ENCODE data around the gene AAK1. TPM values are rescaled to one million over a fixed set of nuclear protein-coding genes. Genes with fewer than 3 reads are reported as not detected.

The AAK1 gene
- total RNA-seq, 2 experiments from 2014 or later = 77.4 to 79.5 TPM

- no peaks in the 10 kb centered on the region for H3K27me3 Mint-ChIP-seq (ENCODE audit: low read depth)
- H3K27ac Mint-ChIP-seq = no peak overlapping the region
- peaks cover 11% of the 10 kb centered on the region for H3K36me3 Mint-ChIP-seq (ENCODE audit: low read depth)
- peaks cover 17% of the 10 kb centered on the region for H3K4me1 Mint-ChIP-seq (ENCODE audit: low read depth)
- no peaks in the 10 kb centered on the region for H3K9me3 Mint-ChIP-seq
- CTCF ChIA-PET = no interaction called here
- DNase-seq = no peak
- intact Hi-C loops (cut with micrococcal nuclease) = no loop called here
- H3K4me3 Mint-ChIP-seq = no peak overlapping the region
These were observed 171.7 kb downstream of the AAK1 start for GRCh38 chr2:69471793-69472192.

- Mint-ChIP-seq H3K4me1 (ENCODE audit: low read depth) (peaks cover 10% of the 10 kb centered on the region), H3K9me3 (no peaks in the 10 kb centered on the region), H3K36me3 (ENCODE audit: low read depth) (peaks cover 18% of the 10 kb centered on the region), H3K27me3 (ENCODE audit: low read depth) (no peaks in the 10 kb centered on the region), H3K4me3 (no peak overlapping the region), H3K27ac (no peak overlapping the region)
- intact Hi-C loops (cut with micrococcal nuclease) = no loop called here
- no peak for DNase-seq
- CTCF ChIA-PET = interaction anchor here (0.5 kb wide), 1 partner anchor 263 kb away, joined by 3 read pairs; no protein-coding TSS in a partner anchor
These were observed 172.6 kb downstream of the AAK1 start for GRCh38 chr2:69470911-69471310.

DNA sequence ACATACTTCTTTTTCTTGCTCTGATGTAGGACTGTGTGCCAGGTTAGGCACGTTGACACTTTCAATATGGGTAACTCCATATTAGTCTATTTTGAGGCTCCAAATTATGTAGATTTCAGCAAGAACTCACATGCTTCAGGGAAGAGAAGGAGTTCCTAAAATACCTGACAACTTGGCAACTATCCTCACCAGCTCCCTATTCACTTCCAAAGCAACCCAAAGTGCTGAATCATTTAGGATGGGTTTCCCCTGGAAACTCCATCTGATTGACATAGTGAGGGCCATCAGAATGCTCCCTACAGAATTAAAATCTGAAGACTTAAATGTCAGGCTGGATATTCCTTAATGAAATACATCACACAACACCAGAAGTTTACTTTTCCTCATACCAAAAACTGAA, 173.8 kb downstream of the AAK1 start:
- Mint-ChIP-seq H3K4me1 (ENCODE audit: low read depth) (no peaks in the 10 kb centered on the region), H3K36me3 (ENCODE audit: low read depth) (peaks cover 19% of the 10 kb centered on the region), H3K27me3 (ENCODE audit: low read depth) (no peaks in the 10 kb centered on the region), H3K4me3 (no peak overlapping the region), H3K27ac (no peak overlapping the region), H3K9me3 (no peaks in the 10 kb centered on the region)
- DNase-seq = no peak
- CTCF ChIA-PET = no interaction called here
- intact Hi-C loops (cut with micrococcal nuclease) = no loop called here

DNA sequence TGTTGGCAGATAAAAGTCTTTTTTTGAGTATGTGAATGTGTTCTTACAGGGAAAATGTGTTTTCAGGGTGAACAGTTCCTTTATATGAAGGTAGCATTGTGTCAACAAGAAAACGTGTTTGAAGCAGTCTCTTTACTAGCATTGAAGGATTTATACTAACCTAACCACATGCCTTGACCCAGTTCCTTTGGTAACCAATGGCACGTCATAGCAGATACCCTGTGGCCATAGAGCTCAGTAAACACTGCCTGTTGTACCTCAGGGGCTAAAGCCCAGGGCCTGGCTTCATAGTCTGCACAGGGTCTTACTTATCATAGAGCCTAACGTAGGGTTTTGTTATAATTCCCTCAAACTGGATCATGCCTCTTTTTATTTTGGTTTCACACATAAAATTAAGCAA, 174.2 kb downstream of the AAK1 start:
- peaks cover 19% of the 10 kb centered on the region for H3K36me3 Mint-ChIP-seq (ENCODE audit: low read depth)
- H3K4me1 Mint-ChIP-seq (ENCODE audit: low read depth) = no peaks in the 10 kb centered on the region
- H3K9me3 Mint-ChIP-seq = no peaks in the 10 kb centered on the region
- CTCF ChIA-PET = no interaction called here
- intact Hi-C loops (cut with micrococcal nuclease) = no loop called here
- no peaks in the 10 kb centered on the region for H3K27me3 Mint-ChIP-seq (ENCODE audit: low read depth)
- DNase-seq = no peak
- H3K27ac Mint-ChIP-seq = no peak overlapping the region
- no peak overlapping the region for H3K4me3 Mint-ChIP-seq

DNA sequence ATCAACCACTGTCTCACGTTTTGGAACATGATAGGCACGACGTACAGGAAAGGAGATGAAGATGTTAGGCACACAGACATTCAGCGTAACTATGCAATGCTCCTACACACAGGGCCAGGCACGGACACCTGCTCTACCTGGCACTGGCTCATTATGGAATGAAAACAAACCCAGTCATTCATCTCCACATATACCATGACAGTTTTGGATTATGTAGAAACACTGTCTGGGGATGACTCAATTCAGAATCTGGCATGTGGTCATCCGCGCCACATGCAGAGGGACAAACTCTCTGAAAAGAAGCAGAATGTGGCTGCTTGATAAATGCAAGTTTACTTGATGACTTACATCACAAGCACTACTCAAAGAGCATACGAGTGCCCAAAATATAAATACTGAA, 176.8 kb downstream of the AAK1 start:
- no peaks in the 10 kb centered on the region for H3K4me1 Mint-ChIP-seq (ENCODE audit: low read depth)
- intact Hi-C loops (cut with micrococcal nuclease) = no loop called here
- H3K36me3 Mint-ChIP-seq (ENCODE audit: low read depth) = peaks cover 24% of the 10 kb centered on the region
- no peaks in the 10 kb centered on the region for H3K9me3 Mint-ChIP-seq
- H3K27me3 Mint-ChIP-seq (ENCODE audit: low read depth) = no peaks in the 10 kb centered on the region
- CTCF ChIA-PET = interaction anchor here (0.6 kb wide), 1 partner anchor 855 kb away, joined by 4 read pairs; no protein-coding TSS in a partner anchor
- H3K4me3 Mint-ChIP-seq = no peak overlapping the region
- no peak overlapping the region for H3K27ac Mint-ChIP-seq
- DNase-seq = no peak

DNA sequence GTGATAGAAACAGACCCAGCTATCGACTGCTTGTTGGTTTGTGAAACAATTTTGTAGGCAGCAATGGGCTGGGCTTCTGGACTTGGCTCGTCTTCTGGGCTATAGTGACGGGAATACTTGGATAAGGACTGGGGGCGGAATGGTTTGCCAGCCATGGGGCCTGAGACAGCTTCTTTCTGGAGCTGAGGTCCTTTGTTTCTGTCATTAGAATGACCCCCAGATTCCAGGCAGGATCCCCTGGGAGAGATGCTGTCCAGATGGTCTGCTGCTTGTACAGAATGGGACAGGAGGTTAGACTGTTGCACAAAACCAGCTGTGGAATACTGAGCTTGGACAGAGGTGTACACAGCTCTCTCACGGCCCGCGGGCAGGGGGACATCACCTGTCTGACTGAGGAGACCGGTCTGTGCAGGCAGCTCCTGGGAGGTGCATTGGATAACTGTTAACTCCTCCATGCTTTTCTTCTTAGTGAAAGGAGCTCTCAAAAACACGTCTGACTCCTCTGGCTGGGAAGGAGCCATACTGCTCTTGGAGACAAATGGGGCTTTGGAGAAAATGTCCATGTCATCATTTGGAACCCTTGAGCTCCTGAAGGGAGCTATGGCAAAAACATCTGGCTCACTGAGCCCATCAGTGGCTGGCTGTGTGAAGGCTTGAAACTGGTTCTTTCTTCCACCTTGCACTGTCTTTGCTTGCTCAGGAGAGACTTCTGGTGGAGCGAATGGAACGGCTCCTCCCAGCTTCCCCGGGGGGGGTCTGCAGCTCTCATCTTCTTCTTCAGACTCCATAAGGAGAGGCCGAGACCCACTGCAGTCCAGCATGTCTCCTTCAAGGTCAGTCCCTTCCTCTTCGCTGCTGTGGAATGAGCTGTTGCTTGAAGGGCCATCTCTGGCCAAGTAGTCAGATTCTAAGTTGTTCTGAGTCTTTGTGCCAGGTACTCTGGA, 177.8 kb downstream of the AAK1 start:
- Mint-ChIP-seq H3K36me3 (ENCODE audit: low read depth) (peaks cover 27% of the 10 kb centered on the region), H3K27me3 (ENCODE audit: low read depth) (no peaks in the 10 kb centered on the region), H3K9me3 (no peaks in the 10 kb centered on the region), H3K4me1 (ENCODE audit: low read depth) (no peaks in the 10 kb centered on the region), H3K27ac (no peak overlapping the region), H3K4me3 (no peak overlapping the region)
- no peak for DNase-seq
- intact Hi-C loops (cut with micrococcal nuclease) = no loop called here
- CTCF ChIA-PET = interaction anchor here (0.5 to 1.2 kb wide), 3 partner anchors 29 to 253 kb away, joined by 3 to 4 read pairs (median 3); partner anchors contain the start of gene NFU1

DNA sequence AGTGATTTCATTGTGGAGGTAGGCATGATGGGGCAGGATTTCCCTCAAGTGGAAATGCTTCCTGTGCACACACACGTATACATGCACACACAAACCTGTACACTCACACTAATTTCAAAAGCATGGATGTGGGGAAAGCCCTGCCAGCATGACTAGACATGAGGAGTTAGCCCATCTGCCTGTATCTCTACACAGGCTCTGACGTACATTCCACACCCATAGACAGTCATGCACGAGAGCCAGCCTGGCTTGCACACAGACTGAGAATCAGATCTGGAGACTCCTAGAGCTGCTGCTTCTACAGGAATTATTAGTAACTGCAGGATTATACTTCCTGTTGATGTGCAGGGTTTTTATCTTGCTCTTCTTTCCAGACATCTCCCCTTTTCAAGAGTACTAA, 179.0 kb downstream of the AAK1 start:
- intact Hi-C loops (cut with micrococcal nuclease) = no loop called here
- Mint-ChIP-seq H3K27ac (no peak overlapping the region), H3K36me3 (ENCODE audit: low read depth) (peaks cover 28% of the 10 kb centered on the region), H3K4me3 (no peak overlapping the region), H3K9me3 (no peaks in the 10 kb centered on the region), H3K4me1 (ENCODE audit: low read depth) (peaks cover 2% of the 10 kb centered on the region), H3K27me3 (ENCODE audit: low read depth) (no peaks in the 10 kb centered on the region)
- peak; percentile 20 for DNase-seq
- CTCF ChIA-PET = no interaction called here

DNA sequence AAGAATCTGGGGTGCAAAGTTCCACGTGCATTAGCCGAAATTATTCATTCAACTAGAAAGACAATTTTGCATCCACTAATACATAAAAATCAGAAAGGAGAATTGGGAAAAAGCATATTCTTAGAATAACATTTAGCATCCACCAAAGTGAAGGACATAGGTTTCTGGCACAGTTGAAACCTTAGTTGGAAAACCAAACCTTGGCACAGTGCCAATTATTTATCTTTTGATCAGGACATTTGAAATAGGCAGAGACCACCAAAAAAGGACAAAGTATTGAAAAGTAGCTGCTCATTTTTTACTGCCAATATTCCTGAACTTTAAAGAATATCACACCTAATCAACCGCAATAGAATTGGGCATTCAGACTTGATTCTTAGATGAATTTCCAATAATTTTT, 180.8 kb downstream of the AAK1 start:
- intact Hi-C loops (cut with micrococcal nuclease) = no loop called here
- CTCF ChIA-PET = no interaction called here
- no peaks in the 10 kb centered on the region for H3K27me3 Mint-ChIP-seq (ENCODE audit: low read depth)
- H3K36me3 Mint-ChIP-seq (ENCODE audit: low read depth) = peaks cover 26% of the 10 kb centered on the region
- no peak overlapping the region for H3K4me3 Mint-ChIP-seq
- no peaks in the 10 kb centered on the region for H3K9me3 Mint-ChIP-seq
- DNase-seq = no peak
- peaks cover 2% of the 10 kb centered on the region for H3K4me1 Mint-ChIP-seq (ENCODE audit: low read depth)
- H3K27ac Mint-ChIP-seq = no peak overlapping the region

DNA sequence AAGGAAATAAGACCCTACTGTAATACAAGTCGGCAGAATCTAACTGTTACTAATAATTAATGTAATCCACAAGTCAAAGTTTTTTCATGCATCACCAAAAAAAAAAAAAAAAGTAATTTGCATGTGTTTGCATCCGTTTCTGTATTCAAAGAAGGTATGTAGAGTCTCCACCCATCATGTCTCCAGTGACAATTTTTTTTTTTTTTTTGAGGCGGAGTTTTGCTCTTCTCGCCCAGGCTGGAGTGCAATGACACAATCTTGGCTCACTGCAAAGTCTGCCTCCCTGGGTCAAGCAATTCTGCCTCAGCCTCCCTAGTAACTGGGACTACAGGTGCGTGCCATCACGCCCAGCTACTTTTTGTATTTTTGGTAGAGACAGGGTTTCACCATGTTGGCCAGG, 182.1 kb downstream of the AAK1 start:
- H3K27ac Mint-ChIP-seq = no peak overlapping the region
- CTCF ChIA-PET = no interaction called here
- DNase-seq = no peak
- peaks cover 2% of the 10 kb centered on the region for H3K4me1 Mint-ChIP-seq (ENCODE audit: low read depth)
- no peaks in the 10 kb centered on the region for H3K9me3 Mint-ChIP-seq
- H3K4me3 Mint-ChIP-seq = no peak overlapping the region
- no peaks in the 10 kb centered on the region for H3K27me3 Mint-ChIP-seq (ENCODE audit: low read depth)
- intact Hi-C loops (cut with micrococcal nuclease) = no loop called here
- peaks cover 23% of the 10 kb centered on the region for H3K36me3 Mint-ChIP-seq (ENCODE audit: low read depth)

- H3K4me3 Mint-ChIP-seq = no peak overlapping the region
- intact Hi-C loops (cut with micrococcal nuclease) = no loop called here
- no peak overlapping the region for H3K27ac Mint-ChIP-seq
- H3K4me1 Mint-ChIP-seq (ENCODE audit: low read depth) = peaks cover 6% of the 10 kb centered on the region
- no peaks in the 10 kb centered on the region for H3K9me3 Mint-ChIP-seq
- H3K27me3 Mint-ChIP-seq (ENCODE audit: low read depth) = no peaks in the 10 kb centered on the region
- peaks cover 9% of the 10 kb centered on the region for H3K36me3 Mint-ChIP-seq (ENCODE audit: low read depth)
- no peak for DNase-seq
- CTCF ChIA-PET = no interaction called here
These were observed 183.6 kb downstream of the AAK1 start for GRCh38 chr2:69459936-69460335.

- Mint-ChIP-seq H3K4me1 (ENCODE audit: low read depth) (peaks cover 26% of the 10 kb centered on the region), H3K27ac (no peak overlapping the region), H3K9me3 (no peaks in the 10 kb centered on the region), H3K36me3 (ENCODE audit: low read depth) (peaks cover 4% of the 10 kb centered on the region), H3K27me3 (ENCODE audit: low read depth) (no peaks in the 10 kb centered on the region), H3K4me3 (no peak overlapping the region)
- CTCF ChIA-PET = no interaction called here
- intact Hi-C loops (cut with micrococcal nuclease) = no loop called here
- DNase-seq = no peak
These were observed 186.5 kb downstream of the AAK1 start for GRCh38 chr2:69456950-69457445.

DNA sequence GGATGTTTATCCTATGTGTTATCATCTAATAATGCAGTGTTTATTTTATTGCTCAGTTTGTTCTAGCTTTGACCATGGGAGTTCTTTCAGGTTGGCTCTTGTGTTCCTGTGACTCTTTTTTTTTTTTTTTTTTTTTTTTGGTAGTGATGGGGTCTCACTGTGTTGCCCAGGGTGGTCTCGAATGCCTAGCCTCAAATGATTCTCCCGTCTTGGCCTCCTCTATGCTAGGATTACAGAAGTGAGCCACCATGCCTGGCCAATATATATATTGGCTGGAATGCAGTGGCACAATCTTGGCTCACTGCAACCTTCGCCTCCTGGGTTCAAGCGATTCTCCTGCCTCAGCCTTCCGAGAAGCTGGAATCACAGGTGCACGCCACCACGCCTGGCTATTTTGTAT, 187.4 kb downstream of the AAK1 start:
- Mint-ChIP-seq H3K4me1 (ENCODE audit: low read depth) (peaks cover 26% of the 10 kb centered on the region), H3K9me3 (no peaks in the 10 kb centered on the region), H3K4me3 (no peak overlapping the region), H3K27ac (no peak overlapping the region), H3K36me3 (ENCODE audit: low read depth) (peaks cover 2% of the 10 kb centered on the region), H3K27me3 (ENCODE audit: low read depth) (no peaks in the 10 kb centered on the region)
- no peak for DNase-seq
- intact Hi-C loops (cut with micrococcal nuclease) = no loop called here
- CTCF ChIA-PET = no interaction called here

GRCh38 chr2:69454976-69455375, 188.6 kb downstream of the AAK1 start:
- Mint-ChIP-seq H3K27ac (no peak overlapping the region), H3K4me3 (no peak overlapping the region)

More at GRCh38 chr2:69454976-69455375, 188.6 kb downstream of the AAK1 start:
- CTCF ChIA-PET = no interaction called here
- DNase-seq = no peak
- no peaks in the 10 kb centered on the region for H3K9me3 Mint-ChIP-seq
- peaks cover 25% of the 10 kb centered on the region for H3K4me1 Mint-ChIP-seq (ENCODE audit: low read depth)
- H3K36me3 Mint-ChIP-seq (ENCODE audit: low read depth) = peaks cover under 1% of the 10 kb centered on the region
- no peaks in the 10 kb centered on the region for H3K27me3 Mint-ChIP-seq (ENCODE audit: low read depth)
- intact Hi-C loops (cut with micrococcal nuclease) = no loop called here
